ENCODE results near the gene FAM151A. TPM values are rescaled to one million over a fixed set of nuclear protein-coding genes. Genes with fewer than 3 reads are reported as not detected.
A peak's percentile ranks its signal among the peaks of the same experiment; 100 is the strongest.

FAM151A gene
- total and polyA plus RNA-seq, 2 of the 13 experiments (the other 11 are each of a cell fraction or from before 2014, with no cell fraction given) = 0.29 to 3.6 TPM

DNA sequence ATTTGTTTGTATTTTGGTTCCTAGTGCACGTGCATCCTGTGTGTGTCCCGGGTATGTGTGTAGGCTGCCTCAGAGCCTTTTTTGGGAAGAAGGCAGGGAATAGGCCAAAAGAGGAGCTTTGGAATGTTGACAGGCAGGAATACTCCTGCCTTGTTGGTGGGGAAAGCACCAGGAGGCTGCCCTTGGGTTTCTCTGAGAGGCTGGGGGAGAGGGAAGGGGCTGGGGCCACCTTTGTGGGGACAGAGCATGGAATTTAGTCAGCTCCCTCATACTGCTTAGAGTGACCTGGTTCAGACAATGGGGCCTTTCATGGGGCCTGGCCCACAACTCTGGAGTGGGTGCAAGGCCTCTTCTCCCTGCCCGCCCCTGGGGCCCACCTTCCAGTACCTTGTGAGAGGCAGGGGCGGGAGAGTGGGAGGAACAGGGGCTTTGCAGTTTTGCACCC, 44.0 kb downstream of the FAM151A start:
- ChIA-PET CTCF (ENCODE audit: low intra/inter-chr PET ratio, low total read pairs) (no interaction called here), POLR2A (interaction anchor here (0.6 to 1.9 kb wide), 9 partner anchors 11 to 286 kb away, joined by 3 to 14 read pairs (median 4); partner anchors contain the start of gene ACOT11)
- H3K9me3 ChIP-seq (ENCODE audit: low read length) = no peaks in the 10 kb centered on the region
- peak overlapping the region; percentile 14 to 35 (median 19); a peak in 5 of 6 replicates for H3K4me3 ChIP-seq (replicated peaks in 1 of 3; ENCODE audit: insufficient read depth in 1 of 3, low read depth in 2 of 3, low read length in 3 of 3)
- peak overlapping the region; percentile 76 for H3K4me2 ChIP-seq (ENCODE audit: low read depth, low read length)
- FAIRE-seq (peak; percentile 93), ATAC-seq (peak; percentile 86), DNase-seq (ENCODE audit: low spot score) (peak; percentile 91)
- no peaks in the 10 kb centered on the region for H3K27me3 ChIP-seq (ENCODE audit: control insufficient read depth in 1 of 2, insufficient read depth in 2 of 2, low read length in 2 of 2)
- no peak overlapping the region for H2AFZ ChIP-seq (ENCODE audit: low read length)
- intact Hi-C loops (cut with micrococcal nuclease; ENCODE audit: unreplicated experiment) (loop anchor here (5.0 kb wide), 1 partner anchor 43 kb away; the partner anchor contains the start of gene FAM151A), in situ Hi-C loops (cut with HindIII; ENCODE audit: extremely low pct_ligation_motif_present, low pct_unique_long_range_greater_than_20kb) (no loop called here)
- peak overlapping the region; percentile 23; the same call in 1 of the 2 replicates for H3K9ac ChIP-seq (ENCODE audit: insufficient read depth, low read depth, low read length)
- peaks cover 80% of the 10 kb centered on the region for H3K4me1 ChIP-seq (ENCODE audit: insufficient read depth, low read length)
- WGBS (ENCODE audit: low lambda C conversion rate) = 5% methylated on average over 4 of the region's 4 CpGs
- no TSS peak for BruUV-seq (replicated peaks)
- H3K27ac ChIP-seq (ENCODE audit: extremely low read length, insufficient read depth, low read length) = peak overlapping the region; percentile 72
- H4K20me1 ChIP-seq (ENCODE audit: insufficient read depth, low read length) = no peaks in the 10 kb centered on the region
- no peaks in the 10 kb centered on the region for H3K36me3 ChIP-seq (replicated peaks in 1 of 2; ENCODE audit: control insufficient read depth in 1 of 2, insufficient read depth in 2 of 2, low read length in 2 of 2)
- no peaks in the 10 kb centered on the region for H3K79me2 ChIP-seq (ENCODE audit: insufficient read depth, low read length)
- TF ChIP-seq ZEB1 (IDR thresholded peaks at IDR 0.05; ENCODE audit: insufficient replicate concordance, low read depth) = peak; percentile 26
- TF ChIP-seq, protein P1, sequence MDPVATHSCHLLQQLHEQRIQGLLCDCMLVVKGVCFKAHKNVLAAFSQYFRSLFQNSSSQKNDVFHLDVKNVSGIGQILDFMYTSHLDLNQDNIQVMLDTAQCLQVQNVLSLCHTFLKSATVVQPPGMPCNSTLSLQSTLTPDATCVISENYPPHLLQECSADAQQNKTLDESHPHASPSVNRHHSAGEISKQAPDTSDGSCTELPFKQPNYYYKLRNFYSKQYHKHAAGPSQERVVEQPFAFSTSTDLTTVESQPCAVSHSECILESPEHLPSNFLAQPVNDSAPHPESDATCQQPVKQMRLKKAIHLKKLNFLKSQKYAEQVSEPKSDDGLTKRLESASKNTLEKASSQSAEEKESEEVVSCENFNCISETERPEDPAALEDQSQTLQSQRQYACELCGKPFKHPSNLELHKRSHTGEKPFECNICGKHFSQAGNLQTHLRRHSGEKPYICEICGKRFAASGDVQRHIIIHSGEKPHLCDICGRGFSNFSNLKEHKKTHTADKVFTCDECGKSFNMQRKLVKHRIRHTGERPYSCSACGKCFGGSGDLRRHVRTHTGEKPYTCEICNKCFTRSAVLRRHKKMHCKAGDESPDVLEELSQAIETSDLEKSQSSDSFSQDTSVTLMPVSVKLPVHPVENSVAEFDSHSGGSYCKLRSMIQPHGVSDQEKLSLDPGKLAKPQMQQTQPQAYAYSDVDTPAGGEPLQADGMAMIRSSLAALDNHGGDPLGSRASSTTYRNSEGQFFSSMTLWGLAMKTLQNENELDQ (CRISPR knock-in tag; IDR thresholded peaks at IDR 0.05; ENCODE audit: borderline replicate concordance) = no peak
- TF ChIP-seq JUND (CRISPR knock-in tag; IDR thresholded peaks at IDR 0.05) = no peak
- TF ChIP-seq ZNF775 (CRISPR knock-in tag; IDR thresholded peaks at IDR 0.05; ENCODE audit: borderline replicate concordance) = no peak
- TF ChIP-seq, protein P2, sequence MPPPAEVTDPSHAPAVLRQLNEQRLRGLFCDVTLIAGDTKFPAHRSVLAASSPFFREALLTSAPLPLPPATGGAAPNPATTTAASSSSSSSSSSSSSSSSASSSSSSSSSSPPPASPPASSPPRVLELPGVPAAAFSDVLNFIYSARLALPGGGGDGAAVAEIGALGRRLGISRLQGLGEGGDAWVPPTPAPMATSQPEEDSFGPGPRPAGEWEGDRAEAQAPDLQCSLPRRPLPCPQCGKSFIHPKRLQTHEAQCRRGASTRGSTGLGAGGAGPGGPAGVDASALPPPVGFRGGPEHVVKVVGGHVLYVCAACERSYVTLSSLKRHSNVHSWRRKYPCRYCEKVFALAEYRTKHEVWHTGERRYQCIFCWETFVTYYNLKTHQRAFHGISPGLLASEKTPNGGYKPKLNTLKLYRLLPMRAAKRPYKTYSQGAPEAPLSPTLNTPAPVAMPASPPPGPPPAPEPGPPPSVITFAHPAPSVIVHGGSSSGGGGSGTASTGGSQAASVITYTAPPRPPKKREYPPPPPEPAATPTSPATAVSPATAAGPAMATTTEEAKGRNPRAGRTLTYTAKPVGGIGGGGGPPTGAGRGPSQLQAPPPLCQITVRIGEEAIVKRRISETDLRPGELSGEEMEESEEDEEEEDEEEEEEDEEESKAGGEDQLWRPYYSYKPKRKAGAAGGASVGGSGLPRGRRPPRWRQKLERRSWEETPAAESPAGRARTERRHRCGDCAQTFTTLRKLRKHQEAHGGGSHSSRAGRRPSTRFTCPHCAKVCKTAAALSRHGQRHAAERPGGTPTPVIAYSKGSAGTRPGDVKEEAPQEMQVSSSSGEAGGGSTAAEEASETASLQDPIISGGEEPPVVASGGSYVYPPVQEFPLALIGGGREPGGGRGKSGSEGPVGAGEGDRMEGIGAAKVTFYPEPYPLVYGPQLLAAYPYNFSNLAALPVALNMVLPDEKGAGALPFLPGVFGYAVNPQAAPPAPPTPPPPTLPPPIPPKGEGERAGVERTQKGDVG (CRISPR knock-in tag; IDR thresholded peaks at IDR 0.05; ENCODE audit: borderline replicate concordance) = no peak
- no peak for TF ChIP-seq REPIN1 (CRISPR knock-in tag; IDR thresholded peaks at IDR 0.05; ENCODE audit: borderline replicate concordance, low read depth)
- TF ChIP-seq, protein P3, sequence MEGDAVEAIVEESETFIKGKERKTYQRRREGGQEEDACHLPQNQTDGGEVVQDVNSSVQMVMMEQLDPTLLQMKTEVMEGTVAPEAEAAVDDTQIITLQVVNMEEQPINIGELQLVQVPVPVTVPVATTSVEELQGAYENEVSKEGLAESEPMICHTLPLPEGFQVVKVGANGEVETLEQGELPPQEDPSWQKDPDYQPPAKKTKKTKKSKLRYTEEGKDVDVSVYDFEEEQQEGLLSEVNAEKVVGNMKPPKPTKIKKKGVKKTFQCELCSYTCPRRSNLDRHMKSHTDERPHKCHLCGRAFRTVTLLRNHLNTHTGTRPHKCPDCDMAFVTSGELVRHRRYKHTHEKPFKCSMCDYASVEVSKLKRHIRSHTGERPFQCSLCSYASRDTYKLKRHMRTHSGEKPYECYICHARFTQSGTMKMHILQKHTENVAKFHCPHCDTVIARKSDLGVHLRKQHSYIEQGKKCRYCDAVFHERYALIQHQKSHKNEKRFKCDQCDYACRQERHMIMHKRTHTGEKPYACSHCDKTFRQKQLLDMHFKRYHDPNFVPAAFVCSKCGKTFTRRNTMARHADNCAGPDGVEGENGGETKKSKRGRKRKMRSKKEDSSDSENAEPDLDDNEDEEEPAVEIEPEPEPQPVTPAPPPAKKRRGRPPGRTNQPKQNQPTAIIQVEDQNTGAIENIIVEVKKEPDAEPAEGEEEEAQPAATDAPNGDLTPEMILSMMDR (CRISPR knock-in tag; IDR thresholded peaks at IDR 0.05) = no peak
- TF ChIP-seq SP2 (CRISPR knock-in tag; IDR thresholded peaks at IDR 0.05) = no peak
- peak; percentile 88; the same call in 1 of the 2 replicates for TF ChIP-seq SRF (IDR thresholded peaks at IDR 0.05; ENCODE audit: low read depth, low read length)
- TF ChIP-seq, protein P4, sequence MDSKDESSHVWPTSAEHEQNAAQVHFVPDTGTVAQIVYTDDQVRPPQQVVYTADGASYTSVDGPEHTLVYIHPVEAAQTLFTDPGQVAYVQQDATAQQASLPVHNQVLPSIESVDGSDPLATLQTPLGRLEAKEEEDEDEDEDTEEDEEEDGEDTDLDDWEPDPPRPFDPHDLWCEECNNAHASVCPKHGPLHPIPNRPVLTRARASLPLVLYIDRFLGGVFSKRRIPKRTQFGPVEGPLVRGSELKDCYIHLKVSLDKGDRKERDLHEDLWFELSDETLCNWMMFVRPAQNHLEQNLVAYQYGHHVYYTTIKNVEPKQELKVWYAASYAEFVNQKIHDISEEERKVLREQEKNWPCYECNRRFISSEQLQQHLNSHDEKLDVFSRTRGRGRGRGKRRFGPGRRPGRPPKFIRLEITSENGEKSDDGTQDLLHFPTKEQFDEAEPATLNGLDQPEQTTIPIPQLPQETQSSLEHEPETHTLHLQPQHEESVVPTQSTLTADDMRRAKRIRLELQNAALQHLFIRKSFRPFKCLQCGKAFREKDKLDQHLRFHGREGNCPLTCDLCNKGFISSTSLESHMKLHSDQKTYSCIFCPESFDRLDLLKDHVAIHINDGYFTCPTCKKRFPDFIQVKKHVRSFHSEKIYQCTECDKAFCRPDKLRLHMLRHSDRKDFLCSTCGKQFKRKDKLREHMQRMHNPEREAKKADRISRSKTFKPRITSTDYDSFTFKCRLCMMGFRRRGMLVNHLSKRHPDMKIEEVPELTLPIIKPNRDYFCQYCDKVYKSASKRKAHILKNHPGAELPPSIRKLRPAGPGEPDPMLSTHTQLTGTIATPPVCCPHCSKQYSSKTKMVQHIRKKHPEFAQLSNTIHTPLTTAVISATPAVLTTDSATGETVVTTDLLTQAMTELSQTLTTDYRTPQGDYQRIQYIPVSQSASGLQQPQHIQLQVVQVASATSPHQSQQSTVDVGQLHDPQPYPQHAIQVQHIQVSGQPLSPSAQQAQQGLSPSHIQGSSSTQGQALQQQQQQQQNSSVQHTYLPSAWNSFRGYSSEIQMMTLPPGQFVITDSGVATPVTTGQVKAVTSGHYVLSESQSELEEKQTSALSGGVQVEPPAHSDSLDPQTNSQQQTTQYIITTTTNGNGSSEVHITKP (CRISPR knock-in tag; IDR thresholded peaks at IDR 0.05; ENCODE audit: low read depth) = no peak
- no peak for TF ChIP-seq ZBTB3 (CRISPR knock-in tag; IDR thresholded peaks at IDR 0.05; ENCODE audit: borderline replicate concordance, low read depth)

Measured in HepG2 (cell line).